SK-N-SH treated with all-trans-retinoic acid at 6 μM for 48 hours (cell line): ENCODE results near the gene C3orf22.

Experiments
- ATAC-seq: fragments of 200-7000 bp; cut with Tn5 transposase; 3 replicates; pipeline ENCODE4 v1.9.1; 2020; ENCODE audit warnings: mild to moderate bottlenecking, moderate library complexity
- ARNTL ChIP-seq: fragments of 450-650 bp; formaldehyde crosslinking; IDR thresholded peaks from 2 replicates; pipeline ENCODE4 v1.5.0; 2020; ENCODE audit warnings: low read depth, mild to moderate bottlenecking, moderate library complexity, borderline replicate concordance
- BACH2 ChIP-seq: fragments of 250-450 bp; sonication (Bioruptor Pico); IDR thresholded peaks from 2 replicates; pipeline ENCODE4 v1.9.0; 2021; ENCODE audit warnings: mild to moderate bottlenecking, borderline replicate concordance
- CREB5 ChIP-seq: fragments of 250-450 bp; sonication (Bioruptor Pico); IDR thresholded peaks from 2 replicates; pipeline ENCODE4 v1.5.1; 2020; ENCODE audit warnings: low read depth, mild to moderate bottlenecking, moderate library complexity
- ESRRG ChIP-seq: fragments of 250-450 bp; sonication (Bioruptor Pico); IDR thresholded peaks from 2 replicates; pipeline ENCODE4 v1.6.1; 2021; ENCODE audit warnings: mild to moderate bottlenecking
- GLIS3 ChIP-seq: fragments of 250-450 bp; sonication (Bioruptor Pico); IDR thresholded peaks from 2 replicates; pipeline ENCODE4 v1.5.0; 2020; ENCODE audit warnings: mild to moderate bottlenecking, moderate library complexity
- ISL1 ChIP-seq: fragments of 250-450 bp; sonication (Bioruptor Pico); IDR thresholded peaks from 2 replicates; pipeline ENCODE4 v2.1.2; 2022; ENCODE audit warnings: mild to moderate bottlenecking, moderate library complexity
- OSR1 ChIP-seq: fragments of 250-450 bp; sonication (Bioruptor Pico); IDR thresholded peaks from 2 replicates; pipeline ENCODE4 v1.8.0; 2022; ENCODE audit warnings: moderate library complexity, mild to moderate bottlenecking, inconsistent platforms
- PATZ1 ChIP-seq: fragments of 250-450 bp; sonication (Bioruptor Pico); IDR thresholded peaks from 2 replicates; pipeline ENCODE4 v1.8.0; 2020; ENCODE audit warnings: mild to moderate bottlenecking, moderate library complexity, borderline replicate concordance
- POU6F1 ChIP-seq: fragments of 250-450 bp; sonication (Bioruptor Pico); IDR thresholded peaks from 2 replicates; pipeline ENCODE4 v1.8.0; 2021; ENCODE audit warnings: low read depth, mild to moderate bottlenecking, moderate library complexity, borderline replicate concordance
- RARB ChIP-seq: fragments of 250-450 bp; sonication (Bioruptor Pico); IDR thresholded peaks from 2 replicates; pipeline ENCODE4 v1.8.0; 2021; ENCODE audit warnings: mild to moderate bottlenecking, moderate library complexity
- TCF4 ChIP-seq: fragments of 250-450 bp; sonication (Bioruptor Pico); IDR thresholded peaks from 2 replicates; pipeline ENCODE4 v1.8.0; 2021; ENCODE audit warnings: mild to moderate bottlenecking, moderate library complexity, borderline replicate concordance
- TOX ChIP-seq: fragments of 250-450 bp; sonication (Bioruptor Pico); IDR thresholded peaks from 2 replicates; pipeline ENCODE4 v1.8.0; 2021; ENCODE audit warnings: mild to moderate bottlenecking, moderate library complexity, borderline replicate concordance
- TSHZ2 ChIP-seq: fragments of 250-450 bp; sonication (Bioruptor Pico); IDR thresholded peaks from 2 replicates; pipeline ENCODE4 v1.5.0; 2020; ENCODE audit warnings: mild to moderate bottlenecking, moderate library complexity
- ZC3H10 ChIP-seq: fragments of 250-450 bp; sonication (Bioruptor Pico); IDR thresholded peaks from 2 replicates; pipeline ENCODE4 v1.5.1; 2021; ENCODE audit warnings: mild to moderate bottlenecking, moderate library complexity
- ZFP3 ChIP-seq: fragments of 250-450 bp; sonication (Bioruptor Pico); IDR thresholded peaks from 2 replicates; pipeline ENCODE4 v1.5.0; 2020; ENCODE audit warnings: mild to moderate bottlenecking, moderate library complexity
- ZNF565 ChIP-seq: fragments of 450-650 bp; formaldehyde crosslinking; conservative IDR thresholded peaks from 2 replicates; pipeline ENCODE4 v1.5.0; 2020; ENCODE audit warnings: low read depth, mild to moderate bottlenecking, moderate library complexity
- ZNF70 ChIP-seq: fragments of 450-650 bp; formaldehyde crosslinking; IDR thresholded peaks from 2 replicates; pipeline ENCODE4 v1.5.0; 2020; ENCODE audit warnings: mild to moderate bottlenecking, moderate library complexity

The C3orf22 gene

GRCh38 chr3:126530171-126531050, 28.3 kb downstream of the C3orf22 start:
- TF ChIP-seq ESRRG (no peak), TOX (CRISPR knock-in tag) (no peak), RARB (CRISPR knock-in tag) (no peak), GLIS3 (CRISPR knock-in tag) (no peak), TSHZ2 (CRISPR knock-in tag) (no peak), BACH2 (CRISPR knock-in tag) (no peak), ZNF565 (no peak), POU6F1 (CRISPR knock-in tag) (no peak), ISL1 (no peak), TCF4 (CRISPR knock-in tag) (no peak), ZNF70 (CRISPR knock-in tag) (no peak), ZFP3 (CRISPR knock-in tag) (no peak), ARNTL (CRISPR knock-in tag) (no peak), CREB5 (CRISPR knock-in tag) (no peak)
- ATAC-seq: no peak

GRCh38 chr3:126529585-126530170, 29.1 kb downstream of the C3orf22 start:
- ATAC-seq: no peak
- no peak for TF ChIP-seq OSR1 (CRISPR knock-in tag)
- TF ChIP-seq ZNF565: no peak
- no peak for TF ChIP-seq ARNTL (CRISPR knock-in tag)
- TF ChIP-seq BACH2 (CRISPR knock-in tag): no peak
- no peak for TF ChIP-seq PATZ1 (CRISPR knock-in tag)
- no peak for TF ChIP-seq TOX (CRISPR knock-in tag)
- no peak for TF ChIP-seq GLIS3 (CRISPR knock-in tag)

GRCh38 chr3:126528800-126529541, 29.8 kb downstream of the C3orf22 start:
- TF ChIP-seq ZC3H10 (CRISPR knock-in tag) (no peak), ESRRG (no peak), CREB5 (CRISPR knock-in tag) (no peak)
- TF ChIP-seq, all 23 proteins: peak for 0
- ATAC-seq: no peak; the same call in 2 of the 3 replicates
